Activated CD8-positive, alpha-beta T cell treated with anti-CD3 and anti-CD28 coated beads, Interleukin-2, amount 10 ng/mL, durations not matched to agents 7 days and 5 days (primary cell): Measurements from ENCODE around the gene DBN1. TPM values are rescaled to one million over a fixed set of nuclear protein-coding genes. Genes with fewer than 3 reads are reported as not detected.
A peak's percentile ranks its signal among the peaks of the same experiment; 100 is the strongest.

ENCODE experiments used
- ATAC-seq: fragments of 150-1000 bp; cut with Tn5 transposase; one replicate; pipeline ENCODE4 v1.10.0; 2021; ENCODE audit warnings: moderate library complexity
- CTCF ChIA-PET: fragments of 350-600 bp; sonication (Branson Sonifier 250); formaldehyde crosslinking; loops from one replicate; lab custom pipeline; 2021; ENCODE audit warnings: antibody characterized with exemption; lab: Charles Lee
- POLR2A ChIA-PET: fragments of 350-600 bp; sonication (Branson Sonifier 250); formaldehyde crosslinking; loops from one replicate; lab custom pipeline; 2021; ENCODE audit warnings: antibody characterized with exemption; lab: Charles Lee
- DNase-seq: peaks from one replicate; pipeline ENCODE4 v3.0.0-alpha.2; 2020
- H3K27ac Mint-ChIP-seq: one replicate; pipeline ENCODE4 v1.8.0; 2021; ENCODE audit warnings: mild to moderate bottlenecking, mixed read lengths
- H3K27me3 Mint-ChIP-seq: one replicate; pipeline ENCODE4 v1.8.0; 2021; ENCODE audit warnings: low read depth, mixed read lengths
- H3K36me3 Mint-ChIP-seq: one replicate; pipeline ENCODE4 v1.8.0; 2021; ENCODE audit warnings: low read depth, mixed read lengths
- H3K4me1 Mint-ChIP-seq: one replicate; pipeline ENCODE4 v1.8.0; 2021; ENCODE audit warnings: low read depth, mixed read lengths
- H3K4me3 Mint-ChIP-seq: one replicate; pipeline ENCODE4 v1.8.0; 2021; ENCODE audit warnings: mild to moderate bottlenecking, mixed read lengths
- H3K9me3 Mint-ChIP-seq: one replicate; pipeline ENCODE4 v1.8.0; 2022; ENCODE audit warnings: mixed read lengths; ENCODE audit not compliant: insufficient read depth
- total RNA-seq, 2 experiments: library from RNA; stranded (reverse); gene quantifications; one replicate each; pipeline ENCODE4 v1.2.3, GENCODE V29; 2021

The DBN1 gene
- total RNA-seq, 2 experiments from 2014 or later: 92.9 to 104 TPM

DNA sequence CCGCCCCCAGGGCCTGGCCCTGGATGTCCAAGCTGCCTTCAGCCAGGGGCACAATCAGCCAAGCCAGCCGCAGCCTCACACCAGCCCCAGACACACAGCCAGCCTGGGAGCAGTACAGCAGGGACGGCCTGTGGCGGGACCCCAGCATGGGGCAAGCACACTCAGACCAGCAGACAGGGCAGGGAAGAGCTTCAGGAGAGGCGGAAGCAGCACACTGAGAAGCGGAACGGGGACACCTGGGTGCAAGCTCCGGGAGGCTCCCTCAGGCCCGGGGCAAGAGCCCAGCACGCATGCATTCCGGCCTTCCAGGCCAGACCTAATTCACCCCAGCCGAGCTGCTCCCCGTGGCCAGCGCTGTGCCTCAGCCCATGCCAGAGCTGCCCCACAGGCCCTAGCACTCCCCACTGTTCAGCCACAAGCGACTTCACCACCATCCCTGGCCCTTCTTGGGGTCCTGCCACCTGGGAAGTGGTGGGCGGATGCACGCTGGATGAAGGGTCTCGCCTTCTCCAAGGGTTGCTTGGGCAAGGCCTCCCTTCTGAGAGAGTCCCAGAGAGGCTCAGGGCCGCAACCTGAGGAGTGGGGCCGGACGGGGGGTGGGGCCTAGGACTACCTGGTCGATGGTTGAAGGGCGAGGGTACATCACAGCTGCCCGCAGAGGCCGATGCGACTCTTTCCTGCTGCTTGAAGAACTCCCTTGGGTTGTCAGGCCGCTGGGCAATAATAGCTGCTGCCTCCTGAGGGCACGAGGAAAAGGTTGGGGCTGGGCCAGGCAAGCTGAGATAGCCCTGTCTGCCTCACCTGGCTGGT, 13.4 kb downstream of the DBN1 start:
- no peaks in the 10 kb centered on the region for H3K9me3 Mint-ChIP-seq
- no peak overlapping the region for H3K4me3 Mint-ChIP-seq
- DNase-seq (no peak), ATAC-seq (no peak)
- peaks cover 42% of the 10 kb centered on the region for H3K4me1 Mint-ChIP-seq
- peaks cover 21% of the 10 kb centered on the region for H3K36me3 Mint-ChIP-seq
- ChIA-PET CTCF (interaction anchor here (0.7 to 8.6 kb wide), 5 partner anchors 42 to 91 kb away, joined by 3 to 337 read pairs (median 4); partner anchors contain the start of gene PFN3), POLR2A (interaction anchor here (1.0 kb wide), 1 partner anchor 32 kb away, joined by 3 read pairs; no protein-coding TSS in a partner anchor)
- H3K27ac Mint-ChIP-seq: no peak overlapping the region
- H3K27me3 Mint-ChIP-seq: no peaks in the 10 kb centered on the region

DNA sequence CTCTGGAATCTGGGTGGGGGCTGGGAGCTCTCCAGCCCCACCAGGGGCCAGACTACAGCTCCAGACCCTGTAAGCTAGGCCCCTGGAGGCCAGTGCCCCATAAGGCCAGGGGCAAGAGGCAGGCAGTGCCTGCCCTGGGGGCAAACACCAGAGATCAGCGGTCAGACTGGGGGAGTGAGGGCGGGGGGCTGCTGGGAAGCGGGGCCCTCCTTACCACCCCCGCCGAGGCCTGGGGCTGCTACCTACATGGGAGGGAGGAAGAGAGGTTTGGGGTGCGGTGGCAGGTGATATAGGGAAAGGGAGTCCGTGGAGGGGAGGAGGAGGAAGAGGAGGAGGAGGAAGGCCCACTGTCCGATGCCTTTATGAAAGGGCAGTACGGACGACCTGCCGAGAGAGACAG, 14.1 kb downstream of the DBN1 start:
- no peaks in the 10 kb centered on the region for H3K9me3 Mint-ChIP-seq
- ChIA-PET POLR2A (interaction anchor here (1.1 kb wide), 1 partner anchor 11 kb away, joined by 3 read pairs; no protein-coding TSS in a partner anchor), CTCF (interaction anchor here (1.4 to 8.6 kb wide), 3 partner anchors 42 to 70 kb away, joined by 3 to 337 read pairs (median 4); partner anchors contain the start of gene PFN3)
- H3K4me1 Mint-ChIP-seq: peaks cover 42% of the 10 kb centered on the region
- DNase-seq: no peak
- H3K27me3 Mint-ChIP-seq: no peaks in the 10 kb centered on the region
- H3K4me3 Mint-ChIP-seq: no peak overlapping the region
- no peak for ATAC-seq
- peaks cover 21% of the 10 kb centered on the region for H3K36me3 Mint-ChIP-seq
- no peak overlapping the region for H3K27ac Mint-ChIP-seq

DNA sequence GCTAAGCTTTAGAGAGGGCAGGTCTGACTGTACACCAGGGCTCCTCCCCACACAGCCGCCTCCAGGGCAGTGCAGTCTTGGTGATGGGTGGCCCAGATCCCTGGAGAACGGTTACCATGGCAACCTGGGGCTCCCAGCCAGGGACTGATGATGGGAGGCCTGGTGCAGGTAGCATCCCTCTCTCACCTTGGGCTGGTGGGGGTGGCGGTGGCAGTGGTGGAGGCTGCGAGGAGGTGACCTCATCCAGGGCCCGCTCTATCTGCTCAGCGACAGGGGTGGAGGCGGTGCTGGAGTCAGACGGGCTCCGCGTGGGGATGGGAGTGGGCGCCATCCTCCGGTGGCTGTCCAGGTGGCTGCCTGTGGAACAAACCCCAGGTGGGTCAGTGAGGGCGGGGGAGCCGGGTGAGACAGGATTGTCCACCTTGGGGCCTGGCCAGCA, 14.5 kb downstream of the DBN1 start:
- CTCF ChIA-PET: interaction anchor here (1.5 to 8.6 kb wide), 3 partner anchors 43 to 69 kb away, joined by 3 to 337 read pairs (median 76); partner anchors contain the start of gene PFN3

DNA sequence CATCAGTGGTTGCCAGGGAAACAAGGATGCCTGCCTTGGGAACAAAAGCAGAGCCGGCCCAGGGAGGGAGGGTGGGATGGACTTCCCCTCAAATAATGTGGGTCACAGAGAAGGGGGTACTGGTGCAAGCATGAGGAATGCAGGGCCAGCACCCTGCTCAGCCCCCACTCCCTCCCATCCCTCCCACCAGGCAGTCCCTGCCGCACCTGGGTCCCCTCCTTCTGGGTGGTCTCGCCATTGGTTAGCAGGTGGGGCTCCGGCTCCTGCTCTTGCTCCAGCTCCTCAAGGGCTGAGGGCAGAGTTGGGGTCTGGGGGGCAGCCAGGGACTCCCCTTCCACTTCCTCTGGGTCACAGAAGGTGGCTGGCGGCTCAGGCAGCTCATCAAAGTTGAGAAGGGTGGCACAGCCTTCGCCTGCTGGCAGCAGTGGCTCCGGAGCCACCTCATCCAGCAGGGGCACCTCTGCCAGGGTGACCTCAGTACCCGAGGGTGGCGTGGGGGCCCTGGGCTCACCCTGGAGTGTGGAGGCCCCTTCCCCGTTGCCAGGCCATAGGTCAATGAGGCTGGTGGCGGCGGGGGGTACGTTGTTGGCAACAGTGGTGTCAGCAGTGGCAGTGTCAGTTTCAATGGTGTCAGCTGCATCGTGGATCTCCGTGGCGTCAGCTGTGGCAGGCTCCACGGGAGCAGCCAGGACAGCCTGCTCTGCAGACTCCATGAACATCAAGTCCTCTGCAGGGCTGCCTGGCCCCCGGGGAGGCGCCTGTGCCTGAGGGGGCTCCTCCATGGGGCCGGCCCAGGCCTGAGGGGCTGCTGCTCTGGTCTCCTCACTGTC, 15.4 kb downstream of the DBN1 start:
- POLR2A ChIA-PET: interaction anchor here (1.0 to 7.2 kb wide), 4 partner anchors 10 to 55 kb away, joined by 3 to 54 read pairs (median 4); no protein-coding TSS in a partner anchor
- peaks cover 46% of the 10 kb centered on the region for H3K4me1 Mint-ChIP-seq
- DNase-seq: no peak
- CTCF ChIA-PET: interaction anchor here (0.8 to 8.6 kb wide), 28 partner anchors 8 to 156 kb away, joined by 3 to 337 read pairs (median 7); partner anchors contain the start of genes LMAN2, PDLIM7 and PFN3
- no peak overlapping the region for H3K4me3 Mint-ChIP-seq
- H3K27ac Mint-ChIP-seq: no peak overlapping the region
- ATAC-seq: no peak
- peaks cover 14% of the 10 kb centered on the region for H3K36me3 Mint-ChIP-seq
- peaks cover 2% of the 10 kb centered on the region for H3K27me3 Mint-ChIP-seq
- H3K9me3 Mint-ChIP-seq: no peaks in the 10 kb centered on the region

More for the DNA sequence above, 14.5 kb downstream of the DBN1 start:
- H3K4me3 Mint-ChIP-seq: no peak overlapping the region
- POLR2A ChIA-PET: interaction anchor here (1.1 to 7.2 kb wide), 2 partner anchors 11 to 56 kb away, joined by 3 to 54 read pairs; no protein-coding TSS in a partner anchor
- no peaks in the 10 kb centered on the region for H3K27me3 Mint-ChIP-seq
- DNase-seq: no peak
- no peaks in the 10 kb centered on the region for H3K9me3 Mint-ChIP-seq
- peaks cover 21% of the 10 kb centered on the region for H3K36me3 Mint-ChIP-seq
- ATAC-seq: no peak
- H3K27ac Mint-ChIP-seq: no peak overlapping the region
- H3K4me1 Mint-ChIP-seq: peaks cover 44% of the 10 kb centered on the region

DNA sequence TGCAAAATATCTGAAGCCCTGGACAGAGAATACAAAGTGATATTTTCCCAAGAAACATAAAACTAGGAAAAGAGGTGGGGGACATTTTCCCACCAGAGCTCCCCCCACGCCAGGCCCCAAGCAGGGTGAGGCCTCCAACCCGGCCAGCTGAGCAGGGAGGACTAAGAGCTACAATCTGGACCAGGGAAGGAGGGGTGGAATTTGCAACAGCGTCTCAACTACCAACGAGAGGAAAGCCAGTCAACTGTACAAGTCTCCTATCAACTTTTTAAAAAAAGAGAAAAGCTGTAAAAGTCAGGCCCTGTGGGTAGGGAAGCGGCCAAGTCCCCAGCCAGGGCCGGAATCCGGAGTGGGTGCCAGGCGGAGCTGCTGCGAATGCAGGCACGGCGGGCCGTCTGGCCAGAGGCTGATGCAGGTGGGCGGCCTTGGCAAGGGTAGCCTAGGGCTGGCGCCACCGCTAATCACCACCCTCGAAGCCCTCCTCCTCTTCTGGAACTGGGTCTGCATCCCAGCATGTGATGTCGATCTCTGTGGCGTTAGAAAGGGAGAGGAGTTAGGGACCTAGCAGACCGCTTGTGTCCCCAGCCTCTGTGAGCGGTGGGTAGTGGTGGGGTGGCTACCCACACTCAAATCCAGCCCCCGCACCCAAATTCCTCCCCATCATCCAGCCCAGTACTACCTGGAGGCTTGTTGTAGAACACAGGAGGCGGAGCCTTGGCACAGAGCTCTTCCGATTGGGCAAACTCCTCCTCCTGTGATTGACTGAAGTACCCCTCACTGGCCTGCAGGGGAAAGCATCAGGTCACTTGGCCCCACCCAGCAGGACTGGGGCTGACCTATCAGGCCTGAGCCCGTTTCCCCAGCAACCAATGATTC, 16.2 kb downstream of the DBN1 start:
- CTCF ChIA-PET: interaction anchor here (0.7 to 8.6 kb wide), 34 partner anchors 9 to 344 kb away, joined by 3 to 337 read pairs (median 7); partner anchors contain the start of genes LMAN2, PDLIM7 and PFN3
- Mint-ChIP-seq H3K27ac (peak overlapping the region; percentile 61), H3K36me3 (peaks cover 14% of the 10 kb centered on the region), H3K4me3 (peak overlapping the region; percentile 49), H3K27me3 (peaks cover 3% of the 10 kb centered on the region), H3K4me1 (peaks cover 39% of the 10 kb centered on the region), H3K9me3 (no peaks in the 10 kb centered on the region)
- DNase-seq (peak; percentile 74), ATAC-seq (peak; percentile 11)
- POLR2A ChIA-PET: interaction anchor here (1.0 to 7.2 kb wide), 3 partner anchors 12 to 54 kb away, joined by 4 to 54 read pairs (median 4); no protein-coding TSS in a partner anchor

DNA sequence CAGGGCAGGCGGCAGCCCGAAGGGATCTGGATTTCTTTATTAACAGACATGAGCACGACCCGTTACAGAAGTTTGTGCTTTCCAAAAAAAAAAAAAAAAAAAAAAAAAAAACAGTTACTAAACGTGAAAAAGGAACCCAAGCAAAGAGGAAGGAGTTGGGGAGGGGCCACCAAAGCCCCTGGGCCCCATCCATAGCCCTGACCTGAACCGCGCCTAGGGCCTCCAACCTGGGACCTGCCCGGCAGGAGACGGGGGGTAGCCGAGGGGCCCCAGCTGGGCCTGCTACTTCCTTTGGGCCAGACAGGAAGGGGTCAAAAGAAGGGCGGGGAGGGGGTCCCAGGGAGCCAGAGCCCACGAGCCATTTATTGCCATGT, 16.9 kb downstream of the DBN1 start:
- ATAC-seq (no peak), DNase-seq (no peak)
- POLR2A ChIA-PET: interaction anchor here (7.2 kb wide), 1 partner anchor 53 kb away, joined by 54 read pairs; no protein-coding TSS in a partner anchor
- CTCF ChIA-PET: interaction anchor here (0.7 to 8.6 kb wide), 24 partner anchors 8 to 343 kb away, joined by 3 to 337 read pairs (median 8); partner anchors contain the start of genes LMAN2, PDLIM7 and PFN3
- Mint-ChIP-seq H3K27me3 (peaks cover 3% of the 10 kb centered on the region), H3K9me3 (no peaks in the 10 kb centered on the region), H3K36me3 (peaks cover 12% of the 10 kb centered on the region), H3K4me3 (peak overlapping the region; percentile 76), H3K27ac (peak overlapping the region; percentile 86), H3K4me1 (peaks cover 36% of the 10 kb centered on the region)

DNA sequence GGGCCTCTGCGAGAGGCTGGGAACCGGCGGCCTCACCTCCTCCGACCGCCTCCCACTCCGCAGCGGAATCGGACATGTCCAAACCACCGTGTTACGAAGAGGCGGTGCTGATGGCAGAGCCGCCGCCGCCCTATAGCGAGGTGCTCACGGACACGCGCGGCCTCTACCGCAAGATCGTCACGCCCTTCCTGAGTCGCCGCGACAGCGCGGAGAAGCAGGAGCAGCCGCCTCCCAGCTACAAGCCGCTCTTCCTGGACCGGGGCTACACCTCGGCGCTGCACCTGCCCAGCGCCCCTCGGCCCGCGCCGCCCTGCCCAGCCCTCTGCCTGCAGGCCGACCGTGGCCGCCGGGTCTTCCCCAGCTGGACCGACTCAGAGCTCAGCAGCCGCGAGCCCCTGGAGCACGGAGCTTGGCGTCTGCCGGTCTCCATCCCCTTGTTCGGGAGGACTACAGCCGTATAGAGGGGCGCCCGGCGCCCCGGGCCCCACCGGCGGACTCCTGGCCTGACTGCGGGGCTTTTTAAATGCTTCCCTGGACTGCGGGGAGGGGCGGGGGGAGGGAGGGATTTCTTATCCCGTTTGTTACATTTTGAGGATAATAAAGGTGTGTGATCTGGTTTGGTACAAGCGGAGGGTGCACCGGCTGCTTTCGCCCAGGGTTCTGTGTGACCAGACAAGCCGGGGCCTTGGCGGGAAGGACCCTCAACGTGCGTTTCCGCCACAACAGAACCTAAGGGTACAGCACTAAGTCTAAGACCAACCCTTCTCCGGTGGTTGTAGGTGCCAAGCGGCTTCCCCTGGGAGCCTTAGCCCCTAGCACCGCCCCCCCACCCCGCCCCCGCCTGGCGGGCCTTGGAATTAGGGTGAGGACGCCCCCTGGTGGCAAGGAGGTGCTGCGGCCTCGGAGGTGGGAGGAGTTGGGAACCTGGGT, 17.5 kb downstream of the DBN1 start:
- H3K27ac Mint-ChIP-seq: peak overlapping the region; percentile 86
- H3K4me1 Mint-ChIP-seq: peaks cover 32% of the 10 kb centered on the region
- DNase-seq: peak; percentile 96
- peak overlapping the region; percentile 76 for H3K4me3 Mint-ChIP-seq
- peaks cover 3% of the 10 kb centered on the region for H3K27me3 Mint-ChIP-seq
- H3K9me3 Mint-ChIP-seq: no peaks in the 10 kb centered on the region
- peak; percentile 37 for ATAC-seq
- POLR2A ChIA-PET: interaction anchor here (0.6 to 19.4 kb wide), 12 partner anchors 7 to 146 kb away, joined by 3 to 245 read pairs (median 4); partner anchors contain the start of genes GRK6 and PRR7
- CTCF ChIA-PET: interaction anchor here (0.6 to 8.6 kb wide), 40 partner anchors 9 to 343 kb away, joined by 3 to 337 read pairs (median 10); partner anchors contain the start of genes F12, GRK6, LMAN2 and PDLIM7
- peaks cover 9% of the 10 kb centered on the region for H3K36me3 Mint-ChIP-seq

DNA sequence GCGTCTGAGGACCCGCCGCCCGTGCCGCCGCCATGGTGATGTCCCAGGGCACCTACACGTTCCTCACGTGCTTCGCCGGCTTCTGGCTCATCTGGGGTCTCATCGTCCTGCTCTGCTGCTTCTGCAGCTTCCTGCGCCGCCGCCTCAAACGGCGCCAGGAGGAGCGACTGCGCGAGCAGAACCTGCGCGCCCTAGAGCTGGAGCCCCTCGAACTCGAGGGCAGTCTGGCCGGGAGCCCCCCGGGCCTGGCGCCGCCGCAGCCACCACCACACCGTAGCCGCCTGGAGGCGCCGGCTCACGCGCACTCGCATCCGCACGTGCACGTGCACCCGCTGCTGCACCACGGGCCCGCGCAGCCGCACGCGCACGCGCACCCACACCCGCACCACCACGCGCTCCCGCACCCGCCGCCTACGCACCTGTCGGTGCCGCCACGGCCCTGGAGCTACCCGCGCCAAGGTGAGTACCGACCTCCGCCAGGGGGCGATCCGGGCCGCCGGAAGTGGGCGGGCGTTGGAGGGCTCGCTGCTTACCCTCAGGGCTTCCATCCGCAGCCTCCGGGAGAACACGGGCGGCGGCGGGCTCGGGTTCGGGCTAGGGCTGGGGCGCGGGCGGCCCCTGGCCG, 18.3 kb downstream of the DBN1 start:
- Mint-ChIP-seq H3K27ac (peak overlapping the region; percentile 75), H3K36me3 (peaks cover 7% of the 10 kb centered on the region), H3K4me1 (peaks cover 32% of the 10 kb centered on the region), H3K9me3 (no peaks in the 10 kb centered on the region), H3K4me3 (peak overlapping the region; percentile 76), H3K27me3 (peaks cover 3% of the 10 kb centered on the region)
- ChIA-PET POLR2A (interaction anchor here (0.6 to 19.4 kb wide), 12 partner anchors 8 to 146 kb away, joined by 3 to 245 read pairs (median 4); partner anchors contain the start of genes GRK6 and PRR7), CTCF (interaction anchor here (0.6 to 8.6 kb wide), 38 partner anchors 9 to 918 kb away, joined by 3 to 337 read pairs (median 8); partner anchors contain the start of genes F12, GRK6, LMAN2 and PDLIM7)
- DNase-seq (peak; percentile 94), ATAC-seq (peak; percentile 72)
